PFSK-1 (cell line): Measurements from ENCODE around the gene TP53I11.

Experiments used
- POLR2AphosphoS5 ChIP-seq: IDR thresholded peaks from 2 replicates; pipeline ENCODE4 v1.6.1; 2012; ENCODE audit warnings: low read depth, mild to moderate bottlenecking, control low read depth, low read length, moderate library complexity
- TAF1 ChIP-seq: IDR thresholded peaks from 2 replicates; pipeline ENCODE4 v1.6.1; 2012; ENCODE audit warnings: low read length, control low read depth, borderline replicate concordance; ENCODE audit not compliant: insufficient read depth
- TF ChIP-seq, protein P1 (sequence below), 2 experiments: IDR thresholded peaks; 2 replicates each; pipeline versions ENCODE4 v1.6.1 to v1.8.0; 2011 to 2012; ENCODE audit warnings: low read depth in 2 of 2, low read length in 2 of 2, control low read depth in 1 of 2, inconsistent platforms in 1 of 2, mild to moderate bottlenecking in 1 of 2, moderate library complexity in 1 of 2; ENCODE audit not compliant: insufficient read depth in 1 of 2

DNA sequence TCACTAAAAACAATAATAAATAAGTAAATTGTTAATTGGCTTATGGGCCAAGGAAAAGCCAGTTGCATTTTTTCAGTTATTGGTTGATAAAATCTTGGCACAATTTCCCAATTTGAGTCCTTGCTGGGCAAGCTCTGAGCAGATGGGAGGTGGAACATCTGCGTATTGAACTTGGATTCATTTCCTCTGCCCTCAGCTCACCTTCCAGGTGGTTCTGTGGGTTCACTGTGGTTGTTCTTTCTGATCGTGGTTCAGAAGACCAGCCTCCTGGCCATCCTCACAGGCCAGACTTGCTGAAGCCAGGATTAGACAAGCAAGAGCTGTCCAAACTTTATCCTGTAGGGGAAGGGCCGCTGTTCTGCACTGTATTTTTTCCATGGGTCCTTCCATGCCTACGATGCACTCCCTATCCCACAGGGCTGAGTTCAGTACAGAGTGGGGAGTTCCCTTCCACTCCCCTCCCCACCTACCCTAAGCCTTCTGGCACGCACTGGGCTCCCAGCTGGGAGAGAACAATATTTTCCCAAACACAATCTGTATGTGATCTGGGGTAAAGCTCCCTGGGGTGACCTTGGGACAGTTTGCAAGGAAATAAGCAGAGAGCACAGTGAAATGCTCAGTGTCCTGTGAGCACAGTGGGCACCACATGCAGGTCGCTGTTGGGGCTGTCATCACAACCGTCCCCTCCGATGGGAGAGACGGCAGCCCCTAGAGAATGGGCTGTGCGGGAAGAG, 43.5 kb upstream of the TP53I11 start:
- no peak for TF ChIP-seq POLR2AphosphoS5
- TF ChIP-seq TAF1 = no peak
- TF ChIP-seq, protein P1, sequence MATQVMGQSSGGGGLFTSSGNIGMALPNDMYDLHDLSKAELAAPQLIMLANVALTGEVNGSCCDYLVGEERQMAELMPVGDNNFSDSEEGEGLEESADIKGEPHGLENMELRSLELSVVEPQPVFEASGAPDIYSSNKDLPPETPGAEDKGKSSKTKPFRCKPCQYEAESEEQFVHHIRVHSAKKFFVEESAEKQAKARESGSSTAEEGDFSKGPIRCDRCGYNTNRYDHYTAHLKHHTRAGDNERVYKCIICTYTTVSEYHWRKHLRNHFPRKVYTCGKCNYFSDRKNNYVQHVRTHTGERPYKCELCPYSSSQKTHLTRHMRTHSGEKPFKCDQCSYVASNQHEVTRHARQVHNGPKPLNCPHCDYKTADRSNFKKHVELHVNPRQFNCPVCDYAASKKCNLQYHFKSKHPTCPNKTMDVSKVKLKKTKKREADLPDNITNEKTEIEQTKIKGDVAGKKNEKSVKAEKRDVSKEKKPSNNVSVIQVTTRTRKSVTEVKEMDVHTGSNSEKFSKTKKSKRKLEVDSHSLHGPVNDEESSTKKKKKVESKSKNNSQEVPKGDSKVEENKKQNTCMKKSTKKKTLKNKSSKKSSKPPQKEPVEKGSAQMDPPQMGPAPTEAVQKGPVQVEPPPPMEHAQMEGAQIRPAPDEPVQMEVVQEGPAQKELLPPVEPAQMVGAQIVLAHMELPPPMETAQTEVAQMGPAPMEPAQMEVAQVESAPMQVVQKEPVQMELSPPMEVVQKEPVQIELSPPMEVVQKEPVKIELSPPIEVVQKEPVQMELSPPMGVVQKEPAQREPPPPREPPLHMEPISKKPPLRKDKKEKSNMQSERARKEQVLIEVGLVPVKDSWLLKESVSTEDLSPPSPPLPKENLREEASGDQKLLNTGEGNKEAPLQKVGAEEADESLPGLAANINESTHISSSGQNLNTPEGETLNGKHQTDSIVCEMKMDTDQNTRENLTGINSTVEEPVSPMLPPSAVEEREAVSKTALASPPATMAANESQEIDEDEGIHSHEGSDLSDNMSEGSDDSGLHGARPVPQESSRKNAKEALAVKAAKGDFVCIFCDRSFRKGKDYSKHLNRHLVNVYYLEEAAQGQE (IDR thresholded peaks at IDR 0.05; ENCODE audit: insufficient read depth in 1 of 2, low read depth in 2 of 2, low read length in 2 of 2) = no peak
